Loucy (cell line): Measurements from ENCODE around the gene CCDC178.

Experiments used
- CTCF ChIP-seq: fragments of 200-600 bp; sonication (generic); conservative IDR thresholded peaks from 2 replicates; pipeline ENCODE4 v1.5.1; 2014; ENCODE audit warnings: mild to moderate bottlenecking, antibody characterized with exemption, low read length
- EZH2phosphoT487 ChIP-seq: fragments of 200-600 bp; IDR thresholded peaks from 2 replicates; pipeline ENCODE4 v1.6.1; 2018; ENCODE audit warnings: antibody characterized with exemption, mild to moderate bottlenecking, moderate library complexity, borderline replicate concordance

GRCh38 chr18:33275843-33276242, 164.7 kb downstream of the CCDC178 start:
- TF ChIP-seq CTCF: no peak
- no peak for TF ChIP-seq EZH2phosphoT487
